GM21447 (cell line): Measurements from ENCODE around the gene ZNF229.
"Not testable (repeated sequence)": the region's sequence is repeated elsewhere in the genome, so short reads cannot be mapped to it uniquely, and the experiment has no call there.

Experiments
- ATAC-seq: cut with Tn5 transposase; IDR thresholded peaks from one replicate; pipeline ENCODE4 v1.9.1; 2021; ENCODE audit not compliant: unreplicated experiment

The ZNF229 gene

GRCh38 chr19:44447916-44448674 is at the start of gene ZNF229:
Gene ZNF229, minus strand, starts transcription at chr19:44448472. Its CDS starts 5,625 bp downstream, at chr19:44442847.
- no peak for ATAC-seq

- no peak for ATAC-seq
Observed at GRCh38 chr19:44496711-44497110, 48.4 kb upstream of the ZNF229 start.

- ATAC-seq = no peak
Observed at GRCh38 chr19:44476559-44477408, 28.5 kb upstream of the ZNF229 start.

GRCh38 chr19:44468730-44469129 is 20.5 kb upstream of the ZNF229 start:
- ATAC-seq = not testable (repeated sequence)

GRCh38 chr19:44462600-44463286 is 14.5 kb upstream of the ZNF229 start:
- ATAC-seq = not testable (repeated sequence)

GRCh38 chr19:44456016-44456415 is 7.7 kb upstream of the ZNF229 start:
- not testable (repeated sequence) for ATAC-seq

GRCh38 chr19:44455100-44455499 is 6.8 kb upstream of the ZNF229 start:
- ATAC-seq = no peak

- no peak for ATAC-seq
Observed at GRCh38 chr19:44452367-44452766, 4.1 kb upstream of the ZNF229 start.

GRCh38 chr19:44451687-44452086 is 3.4 kb upstream of the ZNF229 start:
- ATAC-seq = no peak

- ATAC-seq = no peak
Observed at GRCh38 chr19:44438441-44438840, 9.8 kb downstream of the ZNF229 start.

GRCh38 chr19:44435441-44435840 is 12.8 kb downstream of the ZNF229 start:
- ATAC-seq = no peak

GRCh38 chr19:44430956-44431355 is 17.3 kb downstream of the ZNF229 start:
- ATAC-seq = no peak

GRCh38 chr19:44415553-44415952 is 32.7 kb downstream of the ZNF229 start:
- ATAC-seq = not testable (repeated sequence)

- no peak for ATAC-seq
Observed at GRCh38 chr19:44401139-44402115, 46.8 kb downstream of the ZNF229 start, which contains the start of gene ZNF285. Gene ZNF285, minus strand, starts transcription at chr19:44401608. Its CDS starts 4,395 bp downstream, at chr19:44397213.

GRCh38 chr19:44389268-44389667 is 59.0 kb downstream of the ZNF229 start:
- ATAC-seq = not testable (repeated sequence)
